ENCODE results near the gene DCDC1. TPM values are rescaled to one million over a fixed set of nuclear protein-coding genes. Genes with fewer than 3 reads are reported as not detected.

The DCDC1 gene
- polyA plus RNA-seq, 5 donors = 1.7 to 3.2 (median 2.6) TPM

- DNase-seq = no peak
Measured at GRCh38 chr11:31102875-31103274, 266.7 kb downstream of the DCDC1 start.

- no peak for DNase-seq
Measured at GRCh38 chr11:31102316-31102715, 267.2 kb downstream of the DCDC1 start.

GRCh38 chr11:31096191-31096805, 273.2 kb downstream of the DCDC1 start:
- DNase-seq = no peak

GRCh38 chr11:31092638-31093037, 276.9 kb downstream of the DCDC1 start:
- no peak for DNase-seq

GRCh38 chr11:31089117-31089516, 280.4 kb downstream of the DCDC1 start:
- DNase-seq = no peak

- DNase-seq = no peak
Measured at GRCh38 chr11:31069447-31070205, 299.9 kb downstream of the DCDC1 start.

GRCh38 chr11:31060880-31061279, 308.7 kb downstream of the DCDC1 start:
- peak; percentile 68 to 78 for DNase-seq

GRCh38 chr11:31059529-31059928, 310.0 kb downstream of the DCDC1 start:
- DNase-seq = no peak

- no peak for DNase-seq
Measured at GRCh38 chr11:31050061-31050765, 319.3 kb downstream of the DCDC1 start.

GRCh38 chr11:31045335-31045734, 324.2 kb downstream of the DCDC1 start:
- DNase-seq = no peak

GRCh38 chr11:31030138-31030792, 339.3 kb downstream of the DCDC1 start:
- DNase-seq = no peak

GRCh38 chr11:31026315-31026714, 343.2 kb downstream of the DCDC1 start:
- DNase-seq = no peak

- DNase-seq = no peak
Measured at GRCh38 chr11:31022080-31022479, 347.5 kb downstream of the DCDC1 start.

- DNase-seq = no peak
Measured at GRCh38 chr11:31019786-31020185, 349.8 kb downstream of the DCDC1 start.

- DNase-seq = no peak
Measured at GRCh38 chr11:31005202-31005601, 364.3 kb downstream of the DCDC1 start.

- DNase-seq = no peak
Measured at GRCh38 chr11:31001427-31001826, 368.1 kb downstream of the DCDC1 start.

GRCh38 chr11:31000381-31000780, 369.2 kb downstream of the DCDC1 start:
- DNase-seq = no peak

GRCh38 chr11:30992513-30992849, 377.1 kb downstream of the DCDC1 start:
- DNase-seq = no peak

GRCh38 chr11:30991802-30992512, 377.6 kb downstream of the DCDC1 start:
- DNase-seq = no peak

GRCh38 chr11:30991376-30991775, 378.2 kb downstream of the DCDC1 start:
- DNase-seq = no peak

GRCh38 chr11:30990625-30991296, 378.8 kb downstream of the DCDC1 start:
- no peak for DNase-seq

Measured in right lung (tissue), 5 donors.